ENCODE measurements around the gene PPP2R2C.

DNA sequence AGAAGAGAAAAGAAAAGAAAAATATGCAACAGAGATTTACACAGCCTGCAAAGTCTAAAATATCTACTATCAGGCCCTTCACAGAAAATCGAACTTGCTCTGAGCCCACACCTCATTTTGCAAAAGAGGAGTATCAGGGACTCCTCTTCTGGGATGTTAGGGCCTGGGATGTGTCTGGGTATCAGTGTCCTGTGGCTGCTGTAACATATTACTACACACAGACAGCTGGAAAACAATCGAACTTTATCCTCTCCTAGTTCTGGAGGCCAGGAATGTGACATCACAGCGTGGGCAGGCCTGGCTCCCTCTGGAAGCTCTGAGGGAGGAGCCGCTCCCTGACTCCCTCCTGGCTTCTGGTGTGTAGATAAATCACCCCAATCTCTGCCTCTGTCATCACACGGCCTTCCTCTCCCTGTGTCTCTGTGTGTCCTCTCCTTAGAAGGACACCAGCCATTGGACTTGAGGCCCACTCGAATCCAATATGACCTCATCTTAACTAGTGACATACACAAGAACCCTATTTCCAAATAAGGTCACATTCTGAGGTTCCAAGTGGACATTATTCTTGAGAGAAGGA is 52.9 kb downstream of the PPP2R2C start:
- TF ChIP-seq, protein P1, sequence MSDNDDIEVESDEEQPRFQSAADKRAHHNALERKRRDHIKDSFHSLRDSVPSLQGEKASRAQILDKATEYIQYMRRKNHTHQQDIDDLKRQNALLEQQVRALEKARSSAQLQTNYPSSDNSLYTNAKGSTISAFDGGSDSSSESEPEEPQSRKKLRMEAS (CRISPR knock-in tag; IDR thresholded peaks at IDR 0.05), result no peak
- TF ChIP-seq TARDBP (IDR thresholded peaks at IDR 0.05) (no peak), MCM3 (IDR thresholded peaks at IDR 0.05) (no peak)
